NCI-H1092 (cell line): Measurements from ENCODE around the gene MASP1.

Source experiments
- DNase-seq: peaks from one replicate; lab custom pipeline; 2025; lab: John Stamatoyannopoulos, UW

MASP1 gene

GRCh38 chr3:187291512-187292132 is at the start of gene MASP1:
MASP1 (minus strand) TSS chr3:187291737; CDS start chr3:187291632, 105 bp downstream.
- DNase-seq = no peak

- no peak for DNase-seq
These were observed 49.0 kb upstream of the MASP1 start for GRCh38 chr3:187340578-187340977.

GRCh38 chr3:187336322-187336721 is 44.8 kb upstream of the MASP1 start:
- DNase-seq = peak; percentile 56

- DNase-seq = no peak
These were observed 43.4 kb upstream of the MASP1 start for GRCh38 chr3:187334904-187335303.

- no peak for DNase-seq
These were observed 37.2 kb upstream of the MASP1 start for GRCh38 chr3:187328691-187329090.

GRCh38 chr3:187327845-187328244 is 36.3 kb upstream of the MASP1 start:
- no peak for DNase-seq

GRCh38 chr3:187325632-187326031 is 34.1 kb upstream of the MASP1 start:
- no peak for DNase-seq

- DNase-seq = no peak
These were observed 31.6 kb upstream of the MASP1 start for GRCh38 chr3:187323091-187323490.

GRCh38 chr3:187322291-187322690 is 30.8 kb upstream of the MASP1 start:
- DNase-seq = no peak

GRCh38 chr3:187321766-187322165 is 30.2 kb upstream of the MASP1 start:
- no peak for DNase-seq

GRCh38 chr3:187319699-187320302 is 28.3 kb upstream of the MASP1 start:
- peak; percentile 45 for DNase-seq

- DNase-seq = peak; percentile 24
These were observed 27.5 kb upstream of the MASP1 start for GRCh38 chr3:187318819-187319616.

- no peak for DNase-seq
These were observed 24.3 kb upstream of the MASP1 start for GRCh38 chr3:187315872-187316271.

- no peak for DNase-seq
These were observed 22.6 kb upstream of the MASP1 start for GRCh38 chr3:187314176-187314575.

GRCh38 chr3:187310954-187311470 is 19.5 kb upstream of the MASP1 start:
- DNase-seq = no peak

GRCh38 chr3:187310226-187310625 is 18.7 kb upstream of the MASP1 start:
- DNase-seq = no peak

GRCh38 chr3:187305881-187306280 is 14.3 kb upstream of the MASP1 start:
- DNase-seq = no peak

GRCh38 chr3:187299611-187300010 is 8.1 kb upstream of the MASP1 start:
- DNase-seq = no peak

- no peak for DNase-seq
These were observed 5.4 kb upstream of the MASP1 start for GRCh38 chr3:187296911-187297310.

GRCh38 chr3:187296058-187296457 is 4.5 kb upstream of the MASP1 start:
- no peak for DNase-seq

- no peak for DNase-seq
These were observed 3.9 kb upstream of the MASP1 start for GRCh38 chr3:187295316-187296034.
